Fibroblast of lung (primary cell): ENCODE data around the gene UBE2L6. TPM values are rescaled to one million over a fixed set of nuclear protein-coding genes. Genes with fewer than 3 reads are reported as not detected.

Source experiments
- DNase-seq, 2 donors: peaks; one replicate each; pipeline versions ENCODE4 v3.0.0 to v3.0.0-alpha.2; 2010; ENCODE audit warnings: low read depth in 2 of 2
- H2AFZ ChIP-seq: 2 replicates; pipeline ENCODE4 v1.5.1; 2012; ENCODE audit warnings: low read length, control low read depth, inconsistent platforms
- H3K27ac ChIP-seq: 2 replicates; pipeline ENCODE4 v1.5.1; 2011; ENCODE audit warnings: low read length, control low read depth; ENCODE audit not compliant: insufficient read depth
- H3K27me3 ChIP-seq: 2 replicates; pipeline ENCODE4 v1.5.1; 2011; ENCODE audit warnings: mild to moderate bottlenecking, low read length; ENCODE audit not compliant: control insufficient read depth, insufficient read depth
- H3K36me3 ChIP-seq: 2 replicates; pipeline ENCODE4 v1.5.1; 2011; ENCODE audit warnings: low read length; ENCODE audit not compliant: control insufficient read depth, insufficient read depth
- H3K4me1 ChIP-seq: 2 replicates; pipeline ENCODE4 v1.5.1; 2011; ENCODE audit warnings: low read length; ENCODE audit not compliant: control insufficient read depth, insufficient read depth; ENCODE audit errors: extremely low read depth
- H3K4me2 ChIP-seq: 2 replicates; pipeline ENCODE4 v1.5.1; 2011; ENCODE audit warnings: low read length, control low read depth; ENCODE audit not compliant: insufficient read depth; ENCODE audit errors: extremely low read depth
- H3K4me3 ChIP-seq, 4 experiments: fragments of 200-600 bp in 1 of 4; sonication (generic) in 1 of 4; replicated peaks in 1 of 4; 2 replicates each; pipeline ENCODE4 v1.5.1; 2011 to 2016; ENCODE audit warnings: low read length in 4 of 4, low read depth in 3 of 4, mild to moderate bottlenecking in 3 of 4, control low read depth in 2 of 4, inconsistent platforms in 1 of 4, mixed read lengths in 1 of 4; ENCODE audit not compliant: insufficient read depth in 1 of 4; ENCODE audit errors: control extremely low read depth in 1 of 4
- H3K79me2 ChIP-seq: 2 replicates; pipeline ENCODE4 v1.5.1; 2012; ENCODE audit warnings: mild to moderate bottlenecking, low read length, inconsistent platforms; ENCODE audit not compliant: control insufficient read depth, insufficient read depth
- H3K9ac ChIP-seq: 2 replicates; pipeline ENCODE4 v1.5.1; 2011; ENCODE audit warnings: mild to moderate bottlenecking, low read length, control low read depth; ENCODE audit not compliant: insufficient read depth
- H3K9me3 ChIP-seq: 2 replicates; pipeline ENCODE4 v1.5.1; 2012; ENCODE audit warnings: low read depth, low read length; ENCODE audit not compliant: control insufficient read depth, insufficient read depth
- H4K20me1 ChIP-seq: 2 replicates; pipeline ENCODE4 v1.5.1; 2011; ENCODE audit warnings: low read length; ENCODE audit not compliant: control insufficient read depth, insufficient read depth; ENCODE audit errors: extremely low read depth
- CTCF ChIP-seq, 2 donors: IDR thresholded peaks in 1 of 2; conservative IDR thresholded peaks in 1 of 2; 1 replicate in 1 of 2; 2 replicates in 1 of 2; pipeline ENCODE4 v1.5.1; 2011 to 2012; ENCODE audit warnings: low read length in 2 of 2, control low read depth in 1 of 2, inconsistent platforms in 1 of 2, low read depth in 1 of 2, mild to moderate bottlenecking in 1 of 2
- EZH2 ChIP-seq: IDR thresholded peaks from 2 replicates; pipeline ENCODE4 v1.5.1; 2012; ENCODE audit warnings: low read length, control low read depth, mild to moderate bottlenecking; ENCODE audit errors: missing control alignments
- polyA plus RNA-seq, 2 donors: library from polyadenylated mRNA; depleted of rRNA in 1 of 2; stranded (reverse) in 1 of 2; unstranded in 1 of 2; fragments of >200 nt; gene quantifications; 2 replicates each; pipeline ENCODE4 v1.2.1, GENCODE V29; 2011 to 2012; ENCODE audit warnings: missing spikeins in 1 of 2
- total RNA-seq: library from RNA; depleted of rRNA; stranded (reverse); fragments of >200 nt; gene quantifications from 2 replicates; pipeline ENCODE4 v1.2.1, GENCODE V29; 2014

UBE2L6 gene
- total and polyA plus RNA-seq, 2 donors (not counting 1 experiment from before 2014, with no cell fraction given), result 94.8 to 113 TPM

- no peaks in the 10 kb centered on the region for H3K79me2 ChIP-seq
- H3K36me3 ChIP-seq, result peaks cover 15% of the 10 kb centered on the region
- H4K20me1 ChIP-seq, result no peaks in the 10 kb centered on the region
- no peak overlapping the region for H3K9ac ChIP-seq
- DNase-seq, result no peak
- no peak overlapping the region for H2AFZ ChIP-seq
- TF ChIP-seq EZH2, result no peak
- no peak for TF ChIP-seq CTCF (conservative IDR thresholded peaks at IDR 0.05 in 1 of 2, IDR thresholded peaks at IDR 0.05 in 1 of 2; ENCODE audit: low read depth in 1 of 2, low read length in 2 of 2)
- H3K9me3 ChIP-seq, result no peaks in the 10 kb centered on the region
- no peak overlapping the region for H3K4me3 ChIP-seq
- no peak overlapping the region for H3K27ac ChIP-seq
- peaks cover 2% of the 10 kb centered on the region for H3K4me1 ChIP-seq
- H3K4me2 ChIP-seq, result no peak overlapping the region
- H3K27me3 ChIP-seq, result no peaks in the 10 kb centered on the region
Observed at GRCh38 chr11:57551941-57552340, 15.5 kb downstream of the UBE2L6 start.

- H3K79me2 ChIP-seq, result no peaks in the 10 kb centered on the region
- peaks cover 11% of the 10 kb centered on the region for H3K36me3 ChIP-seq
- no peak for DNase-seq
- H3K9me3 ChIP-seq, result no peaks in the 10 kb centered on the region
- no peak overlapping the region for H3K4me3 ChIP-seq
- peaks cover 2% of the 10 kb centered on the region for H3K4me1 ChIP-seq
- H4K20me1 ChIP-seq, result no peaks in the 10 kb centered on the region
- H2AFZ ChIP-seq, result no peak overlapping the region
- H3K27me3 ChIP-seq, result no peaks in the 10 kb centered on the region
- H3K27ac ChIP-seq, result no peak overlapping the region
- TF ChIP-seq CTCF (conservative IDR thresholded peaks at IDR 0.05 in 1 of 2, IDR thresholded peaks at IDR 0.05 in 1 of 2; ENCODE audit: low read depth in 1 of 2, low read length in 2 of 2) (no peak), EZH2 (no peak)
- no peak overlapping the region for H3K4me2 ChIP-seq
- H3K9ac ChIP-seq, result no peak overlapping the region
Observed at GRCh38 chr11:57549983-57550382, 17.5 kb downstream of the UBE2L6 start.

- Histone ChIP-seq H4K20me1 (no peaks in the 10 kb centered on the region), H3K36me3 (peaks cover 8% of the 10 kb centered on the region), H3K4me1 (peaks cover 2% of the 10 kb centered on the region)
Observed at GRCh38 chr11:57547854-57548377, 19.6 kb downstream of the UBE2L6 start.

More at GRCh38 chr11:57547854-57548377, 19.6 kb downstream of the UBE2L6 start:
- Histone ChIP-seq H2AFZ (no peak overlapping the region), H3K4me3 (no peak overlapping the region), H3K4me2 (no peak overlapping the region), H3K9ac (no peak overlapping the region), H3K27ac (no peak overlapping the region), H3K79me2 (no peaks in the 10 kb centered on the region), H3K9me3 (no peaks in the 10 kb centered on the region), H3K27me3 (peaks cover 6% of the 10 kb centered on the region)
- DNase-seq, result no peak
- no peak for TF ChIP-seq EZH2
- TF ChIP-seq CTCF (conservative IDR thresholded peaks at IDR 0.05 in 1 of 2, IDR thresholded peaks at IDR 0.05 in 1 of 2; ENCODE audit: low read depth in 1 of 2, low read length in 2 of 2), result no peak
